ENCODE measurements around the gene BIK.

Gene BIK

GRCh38 chr22:43109511-43109910, 1.0 kb upstream of the BIK start:
- Histone ChIP-seq H3K9ac (ENCODE audit: low read length) (no peak overlapping the region), H3K36me3 (ENCODE audit: control insufficient read depth, low read depth, low read length) (no peaks in the 10 kb centered on the region), H3K27me3 (ENCODE audit: control insufficient read depth, insufficient read depth, low read length) (peaks cover 56% of the 10 kb centered on the region), H3K4me3 (ENCODE audit: low read length) (no peak overlapping the region), H3K9me3 (ENCODE audit: control insufficient read depth, low read depth, low read length) (no peaks in the 10 kb centered on the region), H3K4me1 (ENCODE audit: control insufficient read depth, low read depth, low read length) (peaks cover 4% of the 10 kb centered on the region), H3K27ac (ENCODE audit: low read length) (no peak overlapping the region)

- peak overlapping the region; percentile 77 for H3K4me3 ChIP-seq (ENCODE audit: low read length)
- no peak overlapping the region for H3K27ac ChIP-seq (ENCODE audit: low read length)
- H3K4me1 ChIP-seq (ENCODE audit: control insufficient read depth, low read depth, low read length): peaks cover 4% of the 10 kb centered on the region
- no peaks in the 10 kb centered on the region for H3K36me3 ChIP-seq (ENCODE audit: control insufficient read depth, low read depth, low read length)
- no peaks in the 10 kb centered on the region for H3K9me3 ChIP-seq (ENCODE audit: control insufficient read depth, low read depth, low read length)
- peaks cover 56% of the 10 kb centered on the region for H3K27me3 ChIP-seq (ENCODE audit: control insufficient read depth, insufficient read depth, low read length)
- no peak overlapping the region for H3K9ac ChIP-seq (ENCODE audit: low read length)
Observed at GRCh38 chr22:43109921-43110443, 568 bp upstream of the BIK start.

- no peaks in the 10 kb centered on the region for H3K9me3 ChIP-seq (ENCODE audit: control insufficient read depth, low read depth, low read length)
- H3K27me3 ChIP-seq (ENCODE audit: control insufficient read depth, insufficient read depth, low read length): peaks cover 56% of the 10 kb centered on the region
- H3K27ac ChIP-seq (ENCODE audit: low read length): no peak overlapping the region
- H3K4me3 ChIP-seq (ENCODE audit: low read length): peak overlapping the region; percentile 77
- H3K36me3 ChIP-seq (ENCODE audit: control insufficient read depth, low read depth, low read length): no peaks in the 10 kb centered on the region
- H3K4me1 ChIP-seq (ENCODE audit: control insufficient read depth, low read depth, low read length): peaks cover 4% of the 10 kb centered on the region
- no peak overlapping the region for H3K9ac ChIP-seq (ENCODE audit: low read length)
Observed at GRCh38 chr22:43110927-43111623, 525 bp downstream of the BIK start.

GRCh38 chr22:43113526-43114251, 3.1 kb downstream of the BIK start:
- Histone ChIP-seq H3K36me3 (ENCODE audit: control insufficient read depth, low read depth, low read length) (no peaks in the 10 kb centered on the region), H3K4me1 (ENCODE audit: control insufficient read depth, low read depth, low read length) (peaks cover 4% of the 10 kb centered on the region), H3K27ac (ENCODE audit: low read length) (no peak overlapping the region), H3K4me3 (ENCODE audit: low read length) (no peak overlapping the region), H3K9ac (ENCODE audit: low read length) (no peak overlapping the region), H3K27me3 (ENCODE audit: control insufficient read depth, insufficient read depth, low read length) (peaks cover 53% of the 10 kb centered on the region), H3K9me3 (ENCODE audit: control insufficient read depth, low read depth, low read length) (no peaks in the 10 kb centered on the region)

GRCh38 chr22:43114958-43115357, 4.4 kb downstream of the BIK start:
- peaks cover 4% of the 10 kb centered on the region for H3K4me1 ChIP-seq (ENCODE audit: control insufficient read depth, low read depth, low read length)
- no peak overlapping the region for H3K27ac ChIP-seq (ENCODE audit: low read length)
- H3K4me3 ChIP-seq (ENCODE audit: low read length): no peak overlapping the region
- H3K9me3 ChIP-seq (ENCODE audit: control insufficient read depth, low read depth, low read length): no peaks in the 10 kb centered on the region
- peaks cover 41% of the 10 kb centered on the region for H3K27me3 ChIP-seq (ENCODE audit: control insufficient read depth, insufficient read depth, low read length)
- no peak overlapping the region for H3K9ac ChIP-seq (ENCODE audit: low read length)
- no peaks in the 10 kb centered on the region for H3K36me3 ChIP-seq (ENCODE audit: control insufficient read depth, low read depth, low read length)

GRCh38 chr22:43116932-43117331, 6.4 kb downstream of the BIK start:
- no peak overlapping the region for H3K27ac ChIP-seq (ENCODE audit: low read length)
- H3K9ac ChIP-seq (ENCODE audit: low read length): no peak overlapping the region
- no peaks in the 10 kb centered on the region for H3K4me1 ChIP-seq (ENCODE audit: control insufficient read depth, low read depth, low read length)
- H3K4me3 ChIP-seq (ENCODE audit: low read length): no peak overlapping the region
- no peaks in the 10 kb centered on the region for H3K9me3 ChIP-seq (ENCODE audit: control insufficient read depth, low read depth, low read length)
- H3K27me3 ChIP-seq (ENCODE audit: control insufficient read depth, insufficient read depth, low read length): peaks cover 21% of the 10 kb centered on the region
- H3K36me3 ChIP-seq (ENCODE audit: control insufficient read depth, low read depth, low read length): no peaks in the 10 kb centered on the region

- H3K9ac ChIP-seq (ENCODE audit: low read length): no peak overlapping the region
- H3K27me3 ChIP-seq (ENCODE audit: control insufficient read depth, insufficient read depth, low read length): peaks cover 8% of the 10 kb centered on the region
- H3K36me3 ChIP-seq (ENCODE audit: control insufficient read depth, low read depth, low read length): no peaks in the 10 kb centered on the region
- no peaks in the 10 kb centered on the region for H3K4me1 ChIP-seq (ENCODE audit: control insufficient read depth, low read depth, low read length)
- no peak overlapping the region for H3K27ac ChIP-seq (ENCODE audit: low read length)
- H3K4me3 ChIP-seq (ENCODE audit: low read length): no peak overlapping the region
- H3K9me3 ChIP-seq (ENCODE audit: control insufficient read depth, low read depth, low read length): no peaks in the 10 kb centered on the region
Observed at GRCh38 chr22:43118024-43118849, 7.7 kb downstream of the BIK start.

GRCh38 chr22:43118953-43119458, 8.5 kb downstream of the BIK start:
- H3K4me3 ChIP-seq (ENCODE audit: low read length): no peak overlapping the region
- no peaks in the 10 kb centered on the region for H3K36me3 ChIP-seq (ENCODE audit: control insufficient read depth, low read depth, low read length)
- H3K9me3 ChIP-seq (ENCODE audit: control insufficient read depth, low read depth, low read length): no peaks in the 10 kb centered on the region
- no peaks in the 10 kb centered on the region for H3K4me1 ChIP-seq (ENCODE audit: control insufficient read depth, low read depth, low read length)
- no peak overlapping the region for H3K27ac ChIP-seq (ENCODE audit: low read length)
- H3K27me3 ChIP-seq (ENCODE audit: control insufficient read depth, insufficient read depth, low read length): peaks cover under 1% of the 10 kb centered on the region
- no peak overlapping the region for H3K9ac ChIP-seq (ENCODE audit: low read length)

- H3K27ac ChIP-seq (ENCODE audit: low read length): no peak overlapping the region
- no peak overlapping the region for H3K4me3 ChIP-seq (ENCODE audit: low read length)
- peaks cover 6% of the 10 kb centered on the region for H3K4me1 ChIP-seq (ENCODE audit: control insufficient read depth, low read depth, low read length)
- H3K9me3 ChIP-seq (ENCODE audit: control insufficient read depth, low read depth, low read length): no peaks in the 10 kb centered on the region
- H3K27me3 ChIP-seq (ENCODE audit: control insufficient read depth, insufficient read depth, low read length): no peaks in the 10 kb centered on the region
- H3K36me3 ChIP-seq (ENCODE audit: control insufficient read depth, low read depth, low read length): peaks cover 2% of the 10 kb centered on the region
- no peak overlapping the region for H3K9ac ChIP-seq (ENCODE audit: low read length)
Observed at GRCh38 chr22:43126501-43127165, 16.1 kb downstream of the BIK start.

GRCh38 chr22:43127166-43127908, 16.8 kb downstream of the BIK start:
- Histone ChIP-seq H3K4me3 (ENCODE audit: low read length) (no peak overlapping the region), H3K9me3 (ENCODE audit: control insufficient read depth, low read depth, low read length) (no peaks in the 10 kb centered on the region), H3K27ac (ENCODE audit: low read length) (no peak overlapping the region), H3K27me3 (ENCODE audit: control insufficient read depth, insufficient read depth, low read length) (no peaks in the 10 kb centered on the region), H3K9ac (ENCODE audit: low read length) (no peak overlapping the region), H3K4me1 (ENCODE audit: control insufficient read depth, low read depth, low read length) (peaks cover 6% of the 10 kb centered on the region), H3K36me3 (ENCODE audit: control insufficient read depth, low read depth, low read length) (peaks cover 5% of the 10 kb centered on the region)

Data from iPS-18a (cell line).